Transverse colon (tissue), 4 donors: ENCODE data around the gene GNB1. TPM values are rescaled to one million over a fixed set of nuclear protein-coding genes. Genes with fewer than 3 reads are reported as not detected.

Experiments used
- DNase-seq: peaks from one replicate; pipeline ENCODE4 v3.0.0-alpha.2; 2019
- H3K27ac ChIP-seq, 4 donors: fragments of 200-600 bp; sonication (generic); 2 replicates each; pipeline ENCODE4 v1.5.1; 2016 to 2018; ENCODE audit warnings: inconsistent platforms in 4 of 4
- H3K27me3 ChIP-seq: fragments of 200-600 bp; sonication (generic); 2 replicates; pipeline ENCODE4 v1.5.1; 2017; ENCODE audit warnings: inconsistent platforms
- H3K36me3 ChIP-seq, 4 donors: fragments of 200-600 bp; sonication (generic); 2 replicates each; pipeline ENCODE4 v1.5.1; 2017 to 2019; ENCODE audit warnings: inconsistent platforms in 4 of 4
- H3K4me1 ChIP-seq, 4 donors: fragments of 200-600 bp; sonication (generic); 2 replicates each; pipeline ENCODE4 v1.5.1; 2017 to 2020; ENCODE audit warnings: inconsistent platforms in 4 of 4
- H3K4me3 ChIP-seq, 4 donors: fragments of 200-600 bp; sonication (generic); 1 replicate in 1 of 4; 2 replicates in 3 of 4; pipeline versions ENCODE4 v1.5.1 to v1.6.1; 2017 to 2019; ENCODE audit warnings: inconsistent platforms in 4 of 4
- H3K9me3 ChIP-seq, 2 donors: fragments of 200-600 bp; sonication (generic); 2 replicates each; pipeline ENCODE4 v1.5.1; 2017 to 2019; ENCODE audit warnings: inconsistent platforms in 2 of 2
- EP300 ChIP-seq: sonication (generic); formaldehyde crosslinking; IDR thresholded peaks from one replicate; pipeline ENCODE4 v1.6.1; 2017; ENCODE audit warnings: antibody characterized with exemption, low read depth
- POLR2A ChIP-seq: fragments of 450-650 bp; IDR thresholded peaks from one replicate; pipeline ENCODE4 v1.6.1; 2016; ENCODE audit warnings: antibody characterized with exemption, mild to moderate bottlenecking, moderate library complexity
- POLR2AphosphoS5 ChIP-seq, 3 donors: sonication (generic); formaldehyde crosslinking; IDR thresholded peaks; one replicate each; pipeline ENCODE4 v1.6.1; 2016; ENCODE audit warnings: antibody characterized with exemption in 3 of 3
- WGBS, 2 donors: methylation state at CpG; one replicate each; pipeline ENCODE4 v1.1.5; 2018; ENCODE audit warnings: low coverage in 1 of 2; 5-methylcytosine and 5-hydroxymethylcytosine counted together
- in situ Hi-C, 4 donors: fragments of 200-750 bp; cut with MboI; loops; one replicate each; pipeline versions ENCODE4 v1.15.0 to v1.15.1; 2017; ENCODE audit warnings: low sequenced_read_pairs in 3 of 4, low pct_ligation_motif_present in 1 of 4, low pct_unique_long_range_greater_than_20kb in 1 of 4
- intact Hi-C: fragments of 100-400 bp; cut with DNase I; formaldehyde crosslinking; loops from one replicate; pipeline ENCODE4 v1.15.1; 2023; ENCODE audit warnings: low total_unique reads
- total RNA-seq, 4 donors: library from RNA; depleted of rRNA; stranded (reverse); fragments of >200 nt; gene quantifications; one replicate each; pipeline ENCODE4 v1.1.0, GENCODE V29; 2016
- TF ChIP-seq, protein P1 (sequence below), 5 experiments: fragments of 200-600 bp in 3 of 5; fragments of 450-650 bp in 2 of 5; sonication (generic) in 3 of 5; IDR thresholded peaks; 1 replicate in 2 of 5; 2 replicates in 3 of 5; pipeline ENCODE4 v1.5.1; 2016 to 2017; ENCODE audit warnings: antibody characterized with exemption in 5 of 5, inconsistent platforms in 3 of 5, mild to moderate bottlenecking in 2 of 5, moderate library complexity in 1 of 5

The GNB1 gene
- total RNA-seq, 4 donors from 2014 or later, result 123 to 191 (median 174) TPM

DNA sequence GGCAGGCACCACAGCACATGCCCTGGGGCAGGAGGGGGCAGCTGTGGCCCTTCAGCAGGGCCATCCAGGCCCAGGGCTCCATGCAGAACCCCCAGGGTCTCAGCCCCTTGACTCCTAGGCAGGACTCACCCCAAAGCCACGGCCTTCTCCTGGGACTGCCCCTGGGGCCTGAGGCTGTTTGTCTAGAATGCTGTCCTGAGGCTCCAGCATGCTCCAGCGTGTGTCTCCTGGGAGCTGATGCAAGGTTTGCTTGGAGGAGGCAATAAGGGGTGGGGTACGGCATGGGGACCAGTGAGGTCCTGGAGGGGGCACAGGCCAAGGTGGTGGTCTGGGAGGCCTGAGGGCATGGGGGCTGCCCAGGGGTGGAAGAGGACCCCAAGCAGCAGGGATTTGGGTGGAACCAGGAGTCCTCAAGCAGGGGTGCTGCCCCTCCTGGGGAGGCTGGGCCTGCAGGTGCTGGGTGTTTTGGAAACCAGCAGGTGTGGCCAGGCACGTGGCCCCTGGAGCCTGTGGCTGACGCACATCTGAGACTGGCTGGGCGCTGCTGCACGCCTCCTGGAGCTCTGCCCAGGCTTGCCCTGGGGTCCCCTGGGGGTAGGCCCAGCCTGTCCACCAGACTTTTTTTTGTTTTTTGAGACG is 16.3 kb upstream of the GNB1 start:
- no peaks in the 10 kb centered on the region for H3K36me3 ChIP-seq
- DNase-seq, result peak; percentile 60
- intact Hi-C loops, result loop anchor here (5.0 kb wide), 1 partner anchor 125 kb away; no protein-coding TSS in a partner anchor
- H3K27ac ChIP-seq, result peak overlapping the region in 2 of 4 donors; percentile 0 to 13
- TF ChIP-seq POLR2A (no peak), EP300 (no peak), POLR2AphosphoS5 (IDR thresholded peaks at IDR 0.05) (no peak)
- TF ChIP-seq, protein P1, sequence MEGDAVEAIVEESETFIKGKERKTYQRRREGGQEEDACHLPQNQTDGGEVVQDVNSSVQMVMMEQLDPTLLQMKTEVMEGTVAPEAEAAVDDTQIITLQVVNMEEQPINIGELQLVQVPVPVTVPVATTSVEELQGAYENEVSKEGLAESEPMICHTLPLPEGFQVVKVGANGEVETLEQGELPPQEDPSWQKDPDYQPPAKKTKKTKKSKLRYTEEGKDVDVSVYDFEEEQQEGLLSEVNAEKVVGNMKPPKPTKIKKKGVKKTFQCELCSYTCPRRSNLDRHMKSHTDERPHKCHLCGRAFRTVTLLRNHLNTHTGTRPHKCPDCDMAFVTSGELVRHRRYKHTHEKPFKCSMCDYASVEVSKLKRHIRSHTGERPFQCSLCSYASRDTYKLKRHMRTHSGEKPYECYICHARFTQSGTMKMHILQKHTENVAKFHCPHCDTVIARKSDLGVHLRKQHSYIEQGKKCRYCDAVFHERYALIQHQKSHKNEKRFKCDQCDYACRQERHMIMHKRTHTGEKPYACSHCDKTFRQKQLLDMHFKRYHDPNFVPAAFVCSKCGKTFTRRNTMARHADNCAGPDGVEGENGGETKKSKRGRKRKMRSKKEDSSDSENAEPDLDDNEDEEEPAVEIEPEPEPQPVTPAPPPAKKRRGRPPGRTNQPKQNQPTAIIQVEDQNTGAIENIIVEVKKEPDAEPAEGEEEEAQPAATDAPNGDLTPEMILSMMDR (IDR thresholded peaks at IDR 0.05), result no peak
- H3K9me3 ChIP-seq, result no peaks in the 10 kb centered on the region
- in situ Hi-C loops, result loop anchor here in 2 of 4 donors (10.0 kb wide), 2 partner anchors 62 to 122 kb away; no protein-coding TSS in a partner anchor
- no peaks in the 10 kb centered on the region for H3K27me3 ChIP-seq
- 64% methylated on average over 8 of the region's 8 CpGs; no CpG with 5 or more reads in 1 of the 2 donors for WGBS, 2 donors
- H3K4me3 ChIP-seq, result no peak overlapping the region
- H3K4me1 ChIP-seq, result peaks cover 10 to 25% (median 20%) of the 10 kb centered on the region in 4 donors

DNA sequence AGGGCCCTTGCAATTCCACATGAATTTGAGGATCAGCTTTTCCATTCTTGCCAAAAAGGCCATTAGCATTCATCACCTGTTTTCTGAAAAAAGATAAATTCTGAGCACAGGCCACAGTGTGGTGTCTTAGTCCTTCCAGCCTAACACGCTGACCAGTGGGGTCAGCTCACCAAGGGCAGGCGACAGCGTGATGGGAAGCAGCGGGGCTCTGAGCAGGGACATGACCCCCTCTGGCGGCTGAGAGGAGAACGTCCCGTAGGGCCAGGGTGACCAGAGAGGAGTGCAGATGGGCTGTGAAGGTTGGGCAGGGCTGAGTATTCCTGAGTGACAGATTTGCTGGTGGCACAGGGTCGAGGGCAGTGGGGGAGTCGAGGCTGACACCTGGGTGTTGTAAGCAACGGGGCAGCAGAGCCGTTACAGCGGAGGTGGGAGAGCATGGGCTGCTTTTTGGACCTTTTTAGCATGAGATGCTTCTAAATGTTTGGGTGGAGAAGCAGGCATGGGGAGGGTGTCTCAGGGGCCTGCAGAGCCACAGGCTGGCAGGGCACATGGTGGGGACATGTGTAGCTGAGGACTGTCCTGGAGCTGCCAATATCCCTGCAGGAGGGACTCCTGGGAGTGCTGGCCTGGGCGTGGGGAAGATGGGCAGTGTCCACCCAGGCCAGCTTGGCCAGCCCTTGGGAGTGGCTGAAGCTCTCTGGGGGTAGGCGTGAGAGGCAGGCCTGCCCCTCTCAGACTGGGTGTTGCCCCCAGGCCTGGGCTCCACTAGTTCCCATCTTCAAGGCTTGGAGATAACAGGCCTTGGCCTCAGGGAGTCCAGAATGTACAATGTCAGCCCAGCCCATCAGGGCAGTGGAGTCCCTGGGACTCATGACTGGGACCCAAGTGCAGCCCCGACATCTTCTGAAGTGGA is 15.6 kb upstream of the GNB1 start:
- 0 to 12% methylated on average over 9 to 13 of the region's 15 CpGs for WGBS, 2 donors
- peak; percentile 89 for DNase-seq
- TF ChIP-seq, protein P1 (IDR thresholded peaks at IDR 0.05), result peak; percentile 85 to 96 (median 92)
- TF ChIP-seq POLR2AphosphoS5 (IDR thresholded peaks at IDR 0.05), result peak in 1 of 3 donors; percentile 20
- no peak for TF ChIP-seq POLR2A
- no peak for TF ChIP-seq EP300
- Histone ChIP-seq H3K4me1 (peaks cover 10 to 25% (median 20%) of the 10 kb centered on the region in 4 donors), H3K9me3 (no peaks in the 10 kb centered on the region), H3K27me3 (no peaks in the 10 kb centered on the region), H3K4me3 (no peak overlapping the region), H3K36me3 (no peaks in the 10 kb centered on the region), H3K27ac (peak overlapping the region in 3 of 4 donors; percentile 0 to 13 (median 1))
- intact Hi-C loops (loop anchor here (5.0 kb wide), 1 partner anchor 124 kb away; no protein-coding TSS in a partner anchor), in situ Hi-C loops (loop anchor here in 2 of 4 donors (10.0 kb wide), 2 partner anchors 62 to 122 kb away; no protein-coding TSS in a partner anchor)

DNA sequence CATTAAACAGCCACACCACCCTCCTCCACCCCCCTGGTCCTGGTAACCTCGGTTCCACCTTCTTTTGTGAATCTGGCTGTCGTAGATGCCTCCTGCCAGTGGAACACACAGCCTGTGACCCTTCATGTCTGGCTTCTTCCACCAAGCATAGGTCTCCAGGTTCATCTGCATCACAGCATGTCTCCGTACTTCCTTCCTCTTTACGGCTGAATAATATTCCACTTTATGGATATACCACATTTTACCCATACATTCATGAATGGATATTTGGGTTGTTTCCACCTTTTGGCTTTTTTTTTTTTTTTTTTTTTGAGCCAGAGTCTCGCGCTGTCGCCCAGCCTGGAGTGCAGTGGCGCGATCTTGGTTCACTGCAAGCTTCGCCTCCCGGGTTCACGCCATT is 12.3 kb upstream of the GNB1 start:
- no peaks in the 10 kb centered on the region for H3K27me3 ChIP-seq
- DNase-seq, result no peak
- no peak for TF ChIP-seq EP300
- TF ChIP-seq, protein P1 (IDR thresholded peaks at IDR 0.05), result no peak
- no peak for TF ChIP-seq POLR2A
- TF ChIP-seq POLR2AphosphoS5 (IDR thresholded peaks at IDR 0.05), result no peak
- intact Hi-C loops, result no loop called here
- H3K9me3 ChIP-seq, result no peaks in the 10 kb centered on the region
- in situ Hi-C loops, result loop anchor here in 2 of 4 donors (10.0 kb wide), 2 partner anchors 58 to 118 kb away; no protein-coding TSS in a partner anchor
- peaks cover 5 to 15% (median 11%) of the 10 kb centered on the region in 4 donors for H3K4me1 ChIP-seq
- H3K4me3 ChIP-seq, result no peak overlapping the region
- 94 to 97% methylated on average over 10 to 12 of the region's 12 CpGs for WGBS, 2 donors
- H3K36me3 ChIP-seq, result no peaks in the 10 kb centered on the region
- no peak overlapping the region for H3K27ac ChIP-seq
